ENCODE results near the gene AGAP5.

GRCh38 chr10:73655990-73656298 is 42.0 kb downstream of the AGAP5 start, which contains the start of gene SYNPO2L:
- TF ChIP-seq POLR2A (IDR thresholded peaks at IDR 0.05) (no peak), CTCF (IDR thresholded peaks at IDR 0.05) (no peak)
